ENCODE results near the gene ERN1. TPM values are rescaled to one million over a fixed set of nuclear protein-coding genes. Genes with fewer than 3 reads are reported as not detected.

The ERN1 gene
- polyA plus RNA-seq, 1 experiment: 8.6 TPM

DNA sequence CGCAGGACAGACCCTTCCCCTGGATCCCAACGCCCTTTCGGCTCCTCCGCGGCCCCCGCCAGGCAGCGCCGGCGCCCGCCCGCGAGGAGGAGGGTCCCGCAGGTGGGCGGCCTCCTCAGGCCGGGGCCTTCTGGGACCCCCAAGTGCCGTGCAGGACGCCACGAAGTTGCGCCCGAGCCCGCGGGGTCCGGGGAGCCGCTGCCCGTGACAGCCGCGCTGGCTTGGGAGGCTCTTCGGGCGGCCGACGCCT is 504 bp downstream of the ERN1 start:
- TF ChIP-seq, protein P1, sequence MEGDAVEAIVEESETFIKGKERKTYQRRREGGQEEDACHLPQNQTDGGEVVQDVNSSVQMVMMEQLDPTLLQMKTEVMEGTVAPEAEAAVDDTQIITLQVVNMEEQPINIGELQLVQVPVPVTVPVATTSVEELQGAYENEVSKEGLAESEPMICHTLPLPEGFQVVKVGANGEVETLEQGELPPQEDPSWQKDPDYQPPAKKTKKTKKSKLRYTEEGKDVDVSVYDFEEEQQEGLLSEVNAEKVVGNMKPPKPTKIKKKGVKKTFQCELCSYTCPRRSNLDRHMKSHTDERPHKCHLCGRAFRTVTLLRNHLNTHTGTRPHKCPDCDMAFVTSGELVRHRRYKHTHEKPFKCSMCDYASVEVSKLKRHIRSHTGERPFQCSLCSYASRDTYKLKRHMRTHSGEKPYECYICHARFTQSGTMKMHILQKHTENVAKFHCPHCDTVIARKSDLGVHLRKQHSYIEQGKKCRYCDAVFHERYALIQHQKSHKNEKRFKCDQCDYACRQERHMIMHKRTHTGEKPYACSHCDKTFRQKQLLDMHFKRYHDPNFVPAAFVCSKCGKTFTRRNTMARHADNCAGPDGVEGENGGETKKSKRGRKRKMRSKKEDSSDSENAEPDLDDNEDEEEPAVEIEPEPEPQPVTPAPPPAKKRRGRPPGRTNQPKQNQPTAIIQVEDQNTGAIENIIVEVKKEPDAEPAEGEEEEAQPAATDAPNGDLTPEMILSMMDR (IDR thresholded peaks at IDR 0.05; ENCODE audit: insufficient read depth, low read depth, low read length): no peak
- Histone ChIP-seq H3K27me3 (ENCODE audit: control insufficient read depth, insufficient read depth, low read length) (no peaks in the 10 kb centered on the region), H3K4me3 (ENCODE audit: low read depth, low read length) (peak overlapping the region; percentile 69), H3K36me3 (ENCODE audit: control insufficient read depth, insufficient read depth, low read length) (no peaks in the 10 kb centered on the region)
- ChIA-PET CTCF (interaction anchor here (1.6 to 17.2 kb wide), 3 partner anchors 16 to 101 kb away, joined by 4 to 388 read pairs (median 58); no protein-coding TSS in a partner anchor), POLR2A (interaction anchor here (2.1 kb wide), 1 partner anchor 16 kb away, joined by 7 read pairs; no protein-coding TSS in a partner anchor)
- no peak for DNase-seq (ENCODE audit: low read depth)

DNA sequence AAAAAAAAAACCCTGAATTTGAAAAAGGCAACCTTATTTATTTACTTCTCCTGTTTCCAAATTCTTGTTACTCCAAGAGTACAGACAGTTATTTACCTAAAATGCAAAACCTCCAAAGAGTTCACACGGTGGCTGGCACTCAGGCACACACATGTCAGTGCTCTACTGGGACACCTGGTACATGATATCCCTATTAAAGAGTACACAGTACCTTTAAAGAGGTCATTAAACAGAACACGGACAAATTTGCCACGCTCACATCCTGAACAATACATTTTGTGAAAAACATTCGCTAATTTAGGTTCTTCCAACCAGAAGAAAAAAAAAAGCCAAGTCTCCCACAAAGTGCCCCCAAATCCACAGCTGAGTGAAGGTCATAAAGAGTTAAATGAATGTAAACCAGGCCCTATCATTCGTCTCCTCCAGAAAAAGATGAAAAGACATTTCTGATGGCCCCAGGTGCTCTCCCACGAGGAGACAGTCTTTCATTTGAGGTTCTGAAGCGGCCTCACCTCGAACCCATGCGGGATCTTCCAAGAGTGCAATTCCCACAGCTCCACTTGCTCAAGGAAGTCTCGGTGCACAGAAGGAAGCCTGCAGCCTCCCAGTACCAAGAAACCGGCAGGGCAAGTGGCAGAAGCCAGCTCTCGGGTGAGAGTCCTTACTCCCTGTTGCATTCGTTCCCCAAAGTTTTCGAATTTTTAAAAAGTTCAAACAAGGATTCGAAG is 993 bp downstream of the ERN1 start:
- TF ChIP-seq, protein P1 (IDR thresholded peaks at IDR 0.05; ENCODE audit: insufficient read depth, low read depth, low read length): no peak
- Histone ChIP-seq H3K27me3 (ENCODE audit: control insufficient read depth, insufficient read depth, low read length) (no peaks in the 10 kb centered on the region), H3K4me3 (ENCODE audit: low read depth, low read length) (peak overlapping the region; percentile 69), H3K36me3 (ENCODE audit: control insufficient read depth, insufficient read depth, low read length) (no peaks in the 10 kb centered on the region)
- DNase-seq (ENCODE audit: low read depth): no peak
- ChIA-PET CTCF (interaction anchor here (1.6 to 17.2 kb wide), 2 partner anchors 74 to 101 kb away, joined by 4 to 388 read pairs; no protein-coding TSS in a partner anchor), POLR2A (interaction anchor here (2.1 kb wide), 1 partner anchor 17 kb away, joined by 7 read pairs; no protein-coding TSS in a partner anchor)

DNA sequence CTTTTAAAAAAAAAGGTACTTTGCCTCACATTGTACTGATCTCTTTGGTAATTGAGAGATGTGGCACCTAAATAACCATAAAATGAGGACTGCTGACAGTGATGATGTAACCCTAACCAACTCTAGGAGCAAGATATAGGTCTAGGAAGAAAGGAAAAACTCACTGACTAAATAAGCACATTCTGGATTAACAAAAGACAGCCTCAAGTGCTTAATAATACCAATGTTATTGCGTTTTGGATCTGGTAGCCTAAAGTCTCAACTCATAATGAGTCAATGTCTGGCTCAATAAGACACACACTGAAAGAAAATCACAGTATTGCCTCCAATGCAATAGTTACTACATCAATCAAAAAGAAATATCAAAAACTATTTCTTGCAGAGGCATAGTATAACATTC is 3.0 kb downstream of the ERN1 start:
- ChIA-PET POLR2A (no interaction called here), CTCF (interaction anchor here (17.2 kb wide), 1 partner anchor 99 kb away, joined by 388 read pairs; no protein-coding TSS in a partner anchor)
- no peak for DNase-seq (ENCODE audit: low read depth)
- H3K36me3 ChIP-seq (ENCODE audit: control insufficient read depth, insufficient read depth, low read length): no peaks in the 10 kb centered on the region
- H3K27me3 ChIP-seq (ENCODE audit: control insufficient read depth, insufficient read depth, low read length): no peaks in the 10 kb centered on the region
- TF ChIP-seq, protein P1 (IDR thresholded peaks at IDR 0.05; ENCODE audit: insufficient read depth, low read depth, low read length): no peak
- no peak overlapping the region for H3K4me3 ChIP-seq (ENCODE audit: low read depth, low read length)

DNA sequence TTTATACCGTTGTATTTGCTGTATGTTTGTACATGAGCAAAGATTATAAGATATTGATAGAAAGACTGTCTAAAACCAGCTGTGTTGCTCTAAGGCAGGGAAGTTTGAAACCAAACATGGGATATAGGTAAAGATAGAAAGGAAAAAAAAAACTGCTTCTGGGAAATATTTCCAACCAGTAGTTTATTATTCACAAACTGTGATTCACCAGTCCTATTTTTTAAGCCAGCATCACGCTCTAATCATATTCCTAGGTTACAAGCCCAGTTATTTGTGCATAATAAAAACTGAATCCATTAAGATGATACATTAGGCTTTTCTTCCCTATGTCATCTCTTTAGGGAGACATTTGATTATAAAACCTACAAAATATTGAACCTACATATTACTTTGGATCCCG is 4.0 kb downstream of the ERN1 start:
- no peak for DNase-seq (ENCODE audit: low read depth)
- Histone ChIP-seq H3K36me3 (ENCODE audit: control insufficient read depth, insufficient read depth, low read length) (peaks cover 2% of the 10 kb centered on the region), H3K4me3 (ENCODE audit: low read depth, low read length) (no peak overlapping the region), H3K27me3 (ENCODE audit: control insufficient read depth, insufficient read depth, low read length) (no peaks in the 10 kb centered on the region)
- POLR2A ChIA-PET: no interaction called here
- CTCF ChIA-PET: interaction anchor here (0.7 to 1.3 kb wide), 2 partner anchors 100 to 104 kb away, joined by 3 read pairs; no protein-coding TSS in a partner anchor
- TF ChIP-seq, protein P1 (IDR thresholded peaks at IDR 0.05; ENCODE audit: insufficient read depth, low read depth, low read length): no peak

DNA sequence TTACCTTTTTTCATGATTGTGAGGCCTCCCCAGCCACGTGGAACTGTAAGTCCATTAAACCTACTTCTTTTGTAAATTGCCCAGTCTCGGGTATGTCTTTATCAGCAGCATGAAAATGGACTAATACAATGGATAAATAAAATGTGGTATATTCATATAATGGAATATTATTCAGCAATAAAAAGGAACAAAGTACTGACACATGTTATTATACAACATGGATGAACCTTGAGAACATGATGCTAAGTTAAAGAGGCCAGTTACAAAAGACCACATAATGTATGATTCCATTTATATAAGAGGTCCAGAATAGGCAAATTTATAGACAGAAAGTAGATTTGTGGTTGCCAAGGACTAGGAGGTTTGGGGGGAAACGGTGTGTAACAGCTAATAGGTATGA is 5.3 kb downstream of the ERN1 start:
- H3K36me3 ChIP-seq (ENCODE audit: control insufficient read depth, insufficient read depth, low read length): peaks cover 3% of the 10 kb centered on the region
- no peak for DNase-seq (ENCODE audit: low read depth)
- ChIA-PET CTCF (interaction anchor here (1.1 to 2.7 kb wide), 3 partner anchors 20 to 96 kb away, joined by 3 to 7 read pairs (median 3); no protein-coding TSS in a partner anchor), POLR2A (no interaction called here)
- no peaks in the 10 kb centered on the region for H3K27me3 ChIP-seq (ENCODE audit: control insufficient read depth, insufficient read depth, low read length)
- no peak overlapping the region for H3K4me3 ChIP-seq (ENCODE audit: low read depth, low read length)
- TF ChIP-seq, protein P1 (IDR thresholded peaks at IDR 0.05; ENCODE audit: insufficient read depth, low read depth, low read length): no peak
